Measurements from ENCODE around the gene SIRT2. TPM values are rescaled to one million over a fixed set of nuclear protein-coding genes. Genes with fewer than 3 reads are reported as not detected.

Gene SIRT2
- total and polyA plus RNA-seq, 2 experiments from 2014 or later, result 41.3 to 64.4 TPM

DNA sequence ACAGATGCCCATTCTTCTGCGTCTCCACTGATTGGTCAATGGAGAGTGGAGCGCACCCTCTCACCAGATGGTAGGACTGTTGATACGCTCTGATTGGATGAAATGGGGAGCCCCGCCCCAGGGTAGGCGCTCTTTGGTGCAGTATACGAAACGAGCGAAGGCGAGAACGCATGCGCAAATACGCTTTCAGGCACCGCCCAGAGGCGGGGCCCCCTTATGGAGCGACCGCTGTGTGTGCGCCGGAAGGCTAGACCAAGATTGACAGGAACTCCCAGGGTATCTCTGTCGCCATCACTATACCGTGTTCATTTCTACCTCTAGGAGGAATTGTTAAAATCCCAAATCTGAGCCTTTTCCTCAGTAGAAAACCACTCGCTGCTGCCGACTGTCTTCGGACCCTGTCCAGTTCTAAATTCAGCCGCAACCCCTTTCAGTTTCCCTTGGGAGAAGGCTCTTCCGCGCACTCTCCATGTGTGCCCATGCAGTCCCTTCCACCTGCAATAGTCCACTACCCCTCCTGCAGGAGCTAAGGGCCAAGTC is 48.9 kb downstream of the SIRT2 start:
- 1 to 2% methylated on average over 26 of the region's 26 CpGs for WGBS, 2 experiments (ENCODE audit: low coverage in 1 of 2, low lambda C conversion rate in 2 of 2, missing lambda C conversion rate in 2 of 2)
- H2AFZ ChIP-seq, result peak overlapping the region; percentile 67

DNA sequence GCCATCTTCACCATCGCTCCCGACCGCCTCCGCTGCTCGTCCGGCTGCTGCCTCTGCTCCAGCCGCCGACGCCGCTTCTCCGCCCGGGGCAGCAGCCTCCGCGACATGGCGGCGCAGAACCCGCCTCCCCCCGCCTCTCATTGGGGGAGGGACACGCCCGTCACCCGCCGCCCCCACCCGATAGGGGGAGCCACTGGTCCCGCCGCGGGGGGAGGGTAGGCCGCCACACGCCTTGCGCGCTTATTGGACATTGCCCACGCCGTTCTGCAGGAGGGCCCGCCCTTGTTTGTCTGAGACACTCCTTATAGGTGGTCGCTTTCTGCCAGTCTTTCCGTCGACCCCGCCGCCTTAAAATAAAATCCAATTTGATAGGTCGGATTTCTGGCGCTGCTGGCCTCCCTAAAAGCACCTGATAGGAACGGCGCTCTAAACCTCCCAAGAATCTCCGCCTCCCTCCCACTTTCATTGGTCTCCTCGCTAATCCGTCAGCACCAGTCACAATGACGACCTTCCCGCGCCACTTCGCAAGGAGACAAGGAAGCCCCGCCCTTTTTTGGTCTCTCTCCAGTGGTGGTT is 49.5 kb downstream of the SIRT2 start, which contains the start of gene HNRNPL:
HNRNPL (minus strand) TSS at position 127 of the 576 bp plus-strand sequence; CDS start at position 107, 20 bp downstream.
- TF ChIP-seq EZH2 (IDR thresholded peaks at IDR 0.05; ENCODE audit: insufficient read depth, poor library complexity, severe bottlenecking), result no peak
- TF ChIP-seq EZH2phosphoT487 (IDR thresholded peaks at IDR 0.05; ENCODE audit: insufficient read depth, low read depth), result no peak
- H2AFZ ChIP-seq, result peak within 1 kb of the TSS; percentile 67
- peaks cover 7% of the 10 kb centered on the region; the same call in 1 of the 2 replicates for H4K20me1 ChIP-seq (ENCODE audit: insufficient read depth)
- peak within 1 kb of the TSS; percentile 96 for H3K9ac ChIP-seq
- WGBS, 2 experiments (ENCODE audit: low coverage in 1 of 2, low lambda C conversion rate in 2 of 2, missing lambda C conversion rate in 2 of 2), result 0 to 1% methylated on average over 30 to 44 of the region's 50 CpGs
- no peaks in the 10 kb centered on the region for H3K9me2 ChIP-seq (ENCODE audit: insufficient read depth)
- peak within 1 kb of the TSS; percentile 97 for H3K27ac ChIP-seq
- peaks cover 24% of the 10 kb centered on the region for H3K36me3 ChIP-seq (ENCODE audit: low read depth)
- no peaks in the 10 kb centered on the region for H3K9me3 ChIP-seq (ENCODE audit: low read depth)
- in situ Hi-C loops (cut with MboI), result no loop called here
- H3K79me2 ChIP-seq (ENCODE audit: insufficient read depth), result peaks cover 42% of the 10 kb centered on the region
- peak; percentile 100 for DNase-seq
- H3F3A ChIP-seq (ENCODE audit: insufficient read depth), result peaks cover 24% of the 10 kb centered on the region
- no peaks in the 10 kb centered on the region for H3K27me3 ChIP-seq (replicated peaks; ENCODE audit: insufficient read depth)
- H3K4me3 ChIP-seq, result peak within 1 kb of the TSS; percentile 97
- H3K4me1 ChIP-seq (ENCODE audit: insufficient read depth), result peaks cover 13% of the 10 kb centered on the region; the same call in 1 of the 2 replicates
- H3K4me2 ChIP-seq (ENCODE audit: unreplicated experiment), result peak within 1 kb of the TSS; percentile 100

More for the DNA sequence above, 48.9 kb downstream of the SIRT2 start:
- H4K20me1 ChIP-seq (ENCODE audit: insufficient read depth), result peaks cover 7% of the 10 kb centered on the region; the same call in 1 of the 2 replicates
- no peaks in the 10 kb centered on the region for H3K9me2 ChIP-seq (ENCODE audit: insufficient read depth)
- H3K4me2 ChIP-seq (ENCODE audit: unreplicated experiment), result peak overlapping the region; percentile 100
- peaks cover 13% of the 10 kb centered on the region; the same call in 1 of the 2 replicates for H3K4me1 ChIP-seq (ENCODE audit: insufficient read depth)
- H3K27me3 ChIP-seq (replicated peaks; ENCODE audit: insufficient read depth), result no peaks in the 10 kb centered on the region
- H3K27ac ChIP-seq, result peak overlapping the region; percentile 97
- H3K9ac ChIP-seq, result peak overlapping the region; percentile 95
- no peaks in the 10 kb centered on the region for H3K9me3 ChIP-seq (ENCODE audit: low read depth)
- H3K79me2 ChIP-seq (ENCODE audit: insufficient read depth), result peaks cover 36% of the 10 kb centered on the region
- TF ChIP-seq EZH2 (IDR thresholded peaks at IDR 0.05; ENCODE audit: insufficient read depth, poor library complexity, severe bottlenecking) (no peak), EZH2phosphoT487 (IDR thresholded peaks at IDR 0.05; ENCODE audit: insufficient read depth, low read depth) (no peak)
- H3K36me3 ChIP-seq (ENCODE audit: low read depth), result peaks cover 18% of the 10 kb centered on the region
- H3K4me3 ChIP-seq, result peak overlapping the region; percentile 97
- in situ Hi-C loops (cut with MboI), result no loop called here
- peaks cover 24% of the 10 kb centered on the region for H3F3A ChIP-seq (ENCODE audit: insufficient read depth)
- no peak for DNase-seq

DNA sequence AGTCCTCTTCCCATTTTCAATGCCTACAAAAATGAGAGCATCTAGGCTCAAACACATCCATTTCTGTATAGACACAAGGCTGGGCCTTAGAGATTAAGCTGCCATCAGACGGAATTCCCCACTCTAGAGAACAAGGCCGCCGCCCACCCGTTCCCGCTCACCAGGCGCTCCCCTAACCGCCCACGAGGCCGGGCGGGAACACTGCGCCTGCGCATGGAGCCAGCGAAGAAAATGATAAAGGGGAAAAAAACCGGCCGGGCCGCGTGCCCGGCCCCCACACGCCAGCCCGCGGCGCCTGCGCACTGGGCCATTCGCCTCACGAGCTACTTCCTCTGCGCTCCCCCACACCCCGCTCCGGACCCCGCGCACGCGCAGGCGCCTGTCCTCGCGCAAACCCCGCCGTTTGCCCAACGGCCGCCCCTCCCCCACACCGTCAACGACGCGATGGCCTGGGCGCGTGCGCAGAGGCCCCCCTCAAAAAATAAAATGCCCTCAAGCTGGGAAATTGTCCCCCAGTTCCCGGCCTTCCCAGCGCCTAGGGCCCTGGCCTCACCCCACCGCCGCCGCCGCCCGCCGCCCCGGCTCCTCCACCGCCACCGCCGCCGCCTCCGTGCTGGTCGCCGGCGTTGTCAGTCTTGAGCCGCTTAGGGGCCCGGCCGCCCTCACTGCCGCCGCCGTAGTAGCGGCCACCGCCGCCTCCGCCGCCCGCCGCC is 50.1 kb downstream of the SIRT2 start:
- Histone ChIP-seq H4K20me1 (ENCODE audit: insufficient read depth) (peaks cover 7% of the 10 kb centered on the region; the same call in 1 of the 2 replicates), H3K9me2 (ENCODE audit: insufficient read depth) (no peaks in the 10 kb centered on the region), H3K4me3 (peak overlapping the region; percentile 86), H3K9me3 (ENCODE audit: low read depth) (no peaks in the 10 kb centered on the region), H2AFZ (no peak overlapping the region), H3K4me1 (ENCODE audit: insufficient read depth) (peaks cover 13% of the 10 kb centered on the region; the same call in 1 of the 2 replicates), H3K27me3 (replicated peaks; ENCODE audit: insufficient read depth) (no peaks in the 10 kb centered on the region), H3K27ac (peak overlapping the region; percentile 97), H3F3A (ENCODE audit: insufficient read depth) (peaks cover 24% of the 10 kb centered on the region), H3K4me2 (ENCODE audit: unreplicated experiment) (peak overlapping the region; percentile 93), H3K9ac (peak overlapping the region; percentile 96), H3K36me3 (ENCODE audit: low read depth) (peaks cover 30% of the 10 kb centered on the region), H3K79me2 (ENCODE audit: insufficient read depth) (peaks cover 48% of the 10 kb centered on the region)
- 1% methylated on average over 42 to 72 of the region's 76 CpGs for WGBS, 2 experiments (ENCODE audit: low coverage in 1 of 2, low lambda C conversion rate in 2 of 2, missing lambda C conversion rate in 2 of 2)
- TF ChIP-seq EZH2 (IDR thresholded peaks at IDR 0.05; ENCODE audit: insufficient read depth, poor library complexity, severe bottlenecking) (no peak), EZH2phosphoT487 (IDR thresholded peaks at IDR 0.05; ENCODE audit: insufficient read depth, low read depth) (no peak)
- in situ Hi-C loops (cut with MboI), result no loop called here
- peak; percentile 98 for DNase-seq

Measured in GM23248 (cell line).